DMS53 (cell line): Measurements from ENCODE around the gene TPRX1.
A peak's percentile ranks its signal among the peaks of the same experiment; 100 is the strongest.
"Not testable (repeated sequence)": the region's sequence is repeated elsewhere in the genome, so short reads cannot be mapped to it uniquely, and the experiment has no call there.

Experiments used
- DNase-seq: peaks from one replicate; lab custom pipeline; 2025; lab: John Stamatoyannopoulos, UW

TPRX1 gene

DNA sequence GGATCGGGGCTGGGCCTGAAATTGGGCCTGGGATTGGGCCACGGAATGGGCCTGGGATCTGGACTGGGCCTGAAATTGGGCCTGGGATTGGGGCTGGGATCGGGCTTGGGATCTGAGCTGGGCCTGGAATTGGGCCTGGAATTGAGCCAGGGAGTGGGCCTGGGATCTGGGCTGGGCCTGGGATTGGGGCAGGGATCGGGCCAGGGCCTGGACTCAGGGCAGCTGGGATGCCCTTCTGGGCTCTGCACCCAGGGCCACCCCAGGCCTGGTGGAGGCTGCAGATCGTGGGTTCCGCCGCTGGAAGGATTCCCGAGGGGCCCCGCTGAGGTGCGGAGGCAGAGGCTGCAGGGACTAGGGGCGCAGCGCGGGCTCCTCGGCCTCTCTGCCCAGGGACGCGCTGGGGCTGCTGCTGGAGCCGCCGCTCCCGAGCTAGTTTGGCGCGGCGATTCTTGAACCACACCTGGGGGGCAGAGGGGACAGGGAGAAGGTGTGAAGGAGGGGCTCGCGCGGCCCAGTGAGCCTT, 1.8 kb downstream of the TPRX1 start:
- no peak for DNase-seq

DNA sequence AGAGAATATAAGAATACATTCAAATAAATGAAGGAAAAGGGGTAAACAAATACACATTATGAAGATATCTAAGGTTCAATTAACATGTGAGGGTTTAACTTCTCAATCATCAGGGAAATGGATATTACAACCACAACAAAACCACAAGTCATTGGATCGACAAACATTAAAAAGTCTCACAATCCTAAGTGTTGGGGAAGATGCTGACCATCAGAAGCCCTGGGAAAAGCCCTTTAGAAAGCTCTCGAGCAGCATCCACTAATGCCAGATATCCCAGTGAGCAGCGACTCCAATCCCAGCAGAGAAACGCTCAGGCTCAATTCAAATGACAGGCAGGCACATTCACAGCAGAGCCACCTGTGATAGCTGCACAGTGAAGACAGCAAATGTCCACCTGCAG, 3.1 kb downstream of the TPRX1 start:
- no peak for DNase-seq

DNA sequence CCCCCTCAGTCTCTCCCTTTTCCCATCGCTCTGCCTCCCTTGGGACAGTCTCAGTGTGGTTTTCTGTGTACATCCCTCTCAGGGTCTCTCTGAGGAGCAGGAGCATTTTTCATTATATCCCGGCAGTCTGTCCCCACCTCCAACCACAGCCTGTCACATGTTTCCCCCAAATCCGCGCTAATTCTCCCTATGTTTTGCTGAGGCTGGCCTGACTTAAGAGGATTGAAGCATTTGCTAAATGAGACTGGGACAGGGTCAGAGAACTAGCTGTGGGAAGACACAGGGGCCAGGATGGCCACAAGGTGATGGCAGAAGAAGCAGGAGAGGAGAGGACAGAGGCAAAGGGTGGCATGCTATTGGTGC, 5.5 kb downstream of the TPRX1 start:
- no peak for DNase-seq

DNA sequence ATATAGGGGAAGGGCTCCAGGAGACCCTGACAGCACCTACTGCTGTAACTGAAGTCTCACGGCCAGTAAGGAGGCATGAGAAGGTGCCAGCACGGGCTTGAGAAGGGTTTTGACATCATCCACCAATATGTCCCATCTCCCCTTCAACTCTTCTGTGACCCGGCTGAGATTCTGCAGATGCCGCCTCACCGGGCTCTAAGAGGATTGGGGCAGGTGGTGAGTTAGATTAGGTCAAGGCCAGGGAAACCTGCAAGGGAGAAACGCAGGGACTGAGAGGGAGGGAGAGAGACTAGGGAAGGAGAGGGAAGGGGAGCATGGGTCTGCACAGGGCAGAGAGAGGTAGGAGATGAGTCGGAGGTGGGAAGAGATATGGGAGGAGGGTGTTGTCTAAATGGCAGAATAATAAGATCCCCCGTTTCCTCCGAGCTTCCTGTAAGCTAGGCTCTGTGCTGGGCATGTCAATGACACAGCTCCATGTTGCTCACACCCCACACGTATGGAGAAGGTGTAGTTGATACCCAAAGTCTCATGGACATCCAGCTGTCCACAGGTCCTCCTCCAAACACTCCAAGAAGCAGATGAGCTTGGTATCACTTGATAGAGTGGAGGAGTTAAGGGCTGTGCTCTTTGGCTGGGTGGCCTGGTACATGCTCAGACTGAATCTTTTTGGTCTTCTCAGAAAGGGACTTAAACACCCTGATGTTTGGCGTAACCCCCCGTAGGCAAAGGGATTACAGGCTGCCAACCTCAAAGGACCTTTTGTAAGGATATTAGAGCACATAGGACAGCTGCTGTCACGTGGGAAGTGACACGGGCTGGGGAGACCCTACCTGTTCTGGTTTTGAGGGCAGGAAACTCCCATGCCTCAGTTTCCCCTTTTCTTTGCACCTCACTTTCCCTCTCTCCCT, 6.1 kb downstream of the TPRX1 start:
- no peak for DNase-seq

DNA sequence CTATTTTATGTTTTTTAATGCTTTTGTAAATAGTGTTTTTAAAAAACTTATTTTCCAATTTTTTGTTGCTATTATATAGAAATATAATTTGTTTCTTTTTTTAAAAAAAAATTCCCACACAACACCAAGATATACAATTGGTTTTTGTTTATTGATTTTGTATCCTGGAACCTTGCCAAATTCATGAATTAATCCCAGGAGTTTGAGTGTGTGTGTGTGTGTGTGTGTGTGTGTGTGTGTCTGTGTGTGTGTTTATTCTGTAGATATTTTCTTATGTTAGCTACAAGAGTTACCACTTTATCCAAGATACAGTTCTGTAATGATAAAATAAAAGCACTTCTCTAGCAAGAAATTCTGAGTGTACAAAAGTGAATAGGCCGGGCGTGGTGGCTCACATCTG, 7.6 kb downstream of the TPRX1 start:
- no peak for DNase-seq

DNA sequence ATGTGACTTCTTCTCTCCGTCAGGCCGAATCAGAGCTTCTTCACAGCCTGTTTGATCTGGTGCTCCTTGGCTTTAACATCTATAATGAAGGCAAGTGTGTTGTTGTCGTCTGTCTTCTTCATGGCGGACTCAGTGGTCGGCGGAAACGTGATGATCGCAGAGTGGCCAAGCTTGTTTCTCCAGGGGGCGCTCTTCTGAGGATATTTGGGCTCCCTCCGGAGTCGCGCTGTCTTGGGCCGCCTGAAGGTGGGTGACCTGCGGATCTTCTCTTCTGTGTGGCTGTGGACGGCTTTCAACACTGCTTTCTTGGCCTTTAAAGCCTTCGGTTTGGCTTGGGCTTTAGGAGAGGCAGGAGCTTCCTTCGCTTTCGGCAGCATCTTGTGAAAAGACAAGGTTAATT, 9.8 kb downstream of the TPRX1 start:
- no peak for DNase-seq

DNA sequence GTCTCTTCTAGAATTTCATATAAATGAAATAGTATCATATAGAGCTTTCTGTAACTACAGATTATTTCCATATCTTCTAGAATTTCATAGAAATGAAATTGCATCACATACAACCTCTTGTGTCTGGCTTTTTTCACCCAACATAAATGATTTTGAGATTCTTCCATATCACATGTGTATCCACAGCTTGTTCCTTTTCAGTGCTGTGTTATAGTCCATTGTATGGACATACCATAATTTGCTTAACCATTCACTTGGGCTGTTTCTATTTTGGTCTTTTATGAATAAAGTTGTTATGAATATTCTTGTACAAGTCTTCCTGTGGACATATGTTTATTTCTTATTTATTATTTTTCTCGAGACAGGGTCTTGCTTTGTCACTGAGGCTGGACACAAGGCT, 11.7 kb downstream of the TPRX1 start:
- no peak for DNase-seq

DNA sequence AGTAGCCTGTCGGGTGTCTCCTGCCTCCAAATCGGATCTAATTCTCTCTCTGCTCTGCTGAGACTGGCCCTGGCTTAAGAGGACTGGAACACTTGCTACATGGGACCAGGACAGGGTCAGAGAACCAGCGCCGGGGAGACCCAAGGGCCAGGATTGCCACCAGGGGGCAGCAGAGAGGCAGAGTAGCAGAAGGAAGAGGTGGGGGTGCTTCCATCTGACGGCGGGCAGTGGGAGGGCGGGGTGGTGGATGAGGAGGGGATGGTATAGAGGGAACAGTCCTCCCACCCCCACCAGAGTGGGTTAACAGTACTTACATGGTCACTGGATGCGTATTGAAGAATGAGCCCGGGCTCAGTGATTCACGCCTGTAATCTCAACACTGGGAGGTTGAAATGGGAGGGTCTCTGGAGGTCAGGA, 13.9 kb downstream of the TPRX1 start:
- DNase-seq = peak; percentile 76

DNA sequence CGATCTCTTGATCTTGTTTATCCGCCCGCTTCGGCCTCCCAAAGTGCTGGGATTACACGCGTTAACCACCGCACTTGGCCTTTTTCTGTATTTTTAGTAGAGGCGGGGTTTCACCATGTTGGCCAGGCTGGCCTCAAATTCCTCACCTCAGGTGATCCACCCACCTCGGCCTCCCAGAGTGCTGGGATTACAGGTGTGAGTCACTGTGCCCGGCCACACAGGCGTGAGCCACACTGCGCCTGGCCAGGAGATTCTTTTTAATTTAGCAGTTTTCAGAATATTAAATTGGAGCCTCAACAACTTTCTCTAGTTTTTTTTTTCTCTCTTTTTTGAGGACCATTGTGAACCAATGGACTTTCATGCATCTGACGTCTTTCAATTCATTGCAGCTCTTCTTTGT, 14.5 kb downstream of the TPRX1 start:
- not testable (repeated sequence) for DNase-seq

DNA sequence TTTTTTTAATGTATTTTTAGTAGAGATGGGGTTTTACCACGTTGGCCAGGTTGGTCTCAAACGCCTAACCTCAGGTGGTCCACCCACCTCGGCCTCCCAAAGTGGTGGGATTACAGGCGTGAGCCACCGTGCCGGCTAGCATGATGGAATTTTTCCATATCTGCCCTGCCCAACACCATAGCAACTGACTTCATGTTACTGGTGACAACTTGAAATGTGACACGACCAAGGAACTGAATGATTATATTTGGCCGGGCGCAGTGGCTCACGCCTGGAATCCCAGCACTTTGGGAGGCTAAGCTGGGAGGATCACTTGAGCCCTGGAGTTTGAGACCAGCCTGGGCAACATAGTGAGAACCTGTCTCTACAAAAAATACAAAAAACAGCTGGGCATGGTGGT, 17.0 kb downstream of the TPRX1 start:
- DNase-seq = not testable (repeated sequence)

DNA sequence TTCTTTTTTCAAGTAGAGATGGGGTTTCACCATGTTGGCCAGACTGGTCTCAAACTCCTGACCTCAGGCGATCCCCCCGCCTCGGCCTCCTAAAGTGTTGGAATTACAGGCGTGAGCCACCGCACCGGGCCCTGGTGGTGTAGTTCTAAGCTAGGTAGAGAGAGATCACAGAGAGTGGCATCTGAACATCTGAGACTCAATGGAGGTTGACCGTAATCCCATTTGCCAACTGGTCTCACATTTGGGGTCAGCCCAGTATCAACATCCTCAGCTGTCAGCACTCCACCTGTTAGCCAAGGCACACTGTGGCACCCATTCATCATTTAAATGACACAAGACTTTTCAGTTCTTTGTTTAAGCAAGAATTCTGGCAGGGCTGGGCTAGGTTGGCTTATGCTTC, 17.8 kb downstream of the TPRX1 start:
- DNase-seq = no peak

DNA sequence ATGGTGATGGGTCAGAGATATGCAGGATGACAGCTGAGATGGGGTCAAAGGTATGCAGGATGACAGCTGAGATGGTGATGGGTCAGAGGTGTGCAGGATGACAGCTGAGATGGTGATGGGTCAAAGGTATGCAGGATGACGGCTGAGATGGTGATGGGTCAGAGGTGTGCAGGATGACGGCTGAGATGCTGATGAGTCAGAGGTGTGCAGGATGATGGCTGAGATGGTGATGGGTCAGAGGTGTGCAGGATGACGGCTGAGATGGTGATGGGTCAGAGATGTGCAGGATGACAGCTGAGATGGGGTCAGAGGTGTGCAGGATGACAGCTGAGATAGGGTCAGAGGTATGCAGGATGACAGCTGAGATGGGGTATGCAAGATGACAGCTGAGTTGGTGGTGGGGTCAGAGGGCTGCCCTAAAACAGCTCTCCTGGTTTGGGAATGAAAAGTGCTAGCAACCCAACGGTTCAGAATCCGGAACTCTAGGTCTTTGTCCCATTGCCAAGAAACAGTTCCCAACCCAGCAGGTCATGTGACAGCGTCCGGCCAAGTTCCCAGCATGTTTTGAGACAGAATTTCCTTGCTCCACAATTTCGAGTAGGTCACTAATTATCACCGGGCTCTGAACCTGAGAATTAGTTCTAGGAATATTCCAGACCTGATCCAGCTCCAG, 22.6 kb downstream of the TPRX1 start:
- DNase-seq = no peak

DNA sequence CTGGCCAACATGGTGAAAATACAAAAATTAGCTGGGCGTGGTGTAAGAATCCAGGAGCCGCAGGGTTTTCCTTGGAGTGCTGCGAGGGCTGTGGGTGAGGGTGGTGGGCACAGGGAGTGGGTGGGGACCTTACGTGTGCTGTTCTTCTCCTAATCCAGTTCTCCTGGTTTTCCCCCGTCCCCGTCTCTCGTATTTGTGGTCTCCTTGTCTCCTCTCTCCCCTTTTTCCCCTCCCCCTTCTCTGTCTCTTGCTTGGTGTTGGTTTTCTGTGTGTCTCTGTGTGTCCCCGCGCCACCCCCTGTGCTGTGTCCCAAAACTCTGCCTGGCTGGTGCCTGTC, 24.2 kb downstream of the TPRX1 start:
- DNase-seq = no peak

DNA sequence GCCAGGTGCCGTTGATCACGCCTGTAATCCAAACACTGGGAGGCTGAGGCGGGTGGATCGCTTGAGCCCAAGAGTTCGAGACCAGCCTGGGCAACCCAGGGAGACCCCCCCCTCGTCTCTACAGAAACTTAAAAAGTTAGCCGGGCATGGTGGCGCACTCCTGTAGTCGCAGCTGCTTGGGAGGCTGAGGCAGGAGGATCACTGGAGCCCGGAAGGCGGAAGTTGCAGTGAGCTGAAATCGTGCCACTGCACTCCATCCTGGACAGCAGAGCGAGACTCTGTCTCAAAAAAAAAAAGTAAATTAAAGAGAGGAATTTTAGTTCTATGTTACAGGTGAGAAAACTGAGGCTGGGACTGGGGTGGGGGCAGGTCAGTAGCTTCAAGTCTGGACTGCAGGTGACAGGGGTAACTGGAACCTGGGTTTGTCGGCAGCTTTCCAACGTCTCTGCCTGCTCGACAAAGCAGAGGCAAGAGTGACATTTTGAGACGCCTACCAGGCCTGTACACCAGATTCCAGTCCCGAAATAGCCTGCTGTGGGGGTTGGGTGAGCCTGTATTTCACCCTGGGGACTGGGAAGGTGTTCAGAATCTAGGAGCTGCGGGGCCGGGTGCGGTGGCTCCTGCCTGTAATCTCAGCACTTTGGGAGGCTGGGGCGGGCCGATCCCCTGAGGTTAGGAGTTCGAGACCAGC, 24.7 kb downstream of the TPRX1 start:
- no peak for DNase-seq

DNA sequence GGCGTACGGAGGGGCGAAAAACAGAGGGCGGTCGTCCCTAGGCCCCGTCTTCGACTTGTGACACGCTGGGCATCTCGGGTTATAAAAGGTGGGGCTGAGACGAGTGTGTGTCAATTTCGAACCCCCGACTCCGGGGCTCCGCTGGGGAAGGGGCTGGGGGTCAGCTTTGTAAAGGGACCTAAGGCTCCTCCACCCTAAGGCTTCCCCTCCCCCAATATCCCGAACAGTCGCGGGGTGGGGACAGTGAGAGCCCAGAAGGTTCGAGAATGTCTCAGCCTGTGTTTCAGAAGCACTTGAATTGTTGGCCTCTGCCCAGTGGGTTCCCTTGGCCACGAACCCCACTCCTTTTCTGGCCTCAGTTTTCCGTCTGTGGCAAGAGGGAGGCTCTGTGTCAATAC, 25.4 kb downstream of the TPRX1 start:
- DNase-seq = peak; percentile 48

DNA sequence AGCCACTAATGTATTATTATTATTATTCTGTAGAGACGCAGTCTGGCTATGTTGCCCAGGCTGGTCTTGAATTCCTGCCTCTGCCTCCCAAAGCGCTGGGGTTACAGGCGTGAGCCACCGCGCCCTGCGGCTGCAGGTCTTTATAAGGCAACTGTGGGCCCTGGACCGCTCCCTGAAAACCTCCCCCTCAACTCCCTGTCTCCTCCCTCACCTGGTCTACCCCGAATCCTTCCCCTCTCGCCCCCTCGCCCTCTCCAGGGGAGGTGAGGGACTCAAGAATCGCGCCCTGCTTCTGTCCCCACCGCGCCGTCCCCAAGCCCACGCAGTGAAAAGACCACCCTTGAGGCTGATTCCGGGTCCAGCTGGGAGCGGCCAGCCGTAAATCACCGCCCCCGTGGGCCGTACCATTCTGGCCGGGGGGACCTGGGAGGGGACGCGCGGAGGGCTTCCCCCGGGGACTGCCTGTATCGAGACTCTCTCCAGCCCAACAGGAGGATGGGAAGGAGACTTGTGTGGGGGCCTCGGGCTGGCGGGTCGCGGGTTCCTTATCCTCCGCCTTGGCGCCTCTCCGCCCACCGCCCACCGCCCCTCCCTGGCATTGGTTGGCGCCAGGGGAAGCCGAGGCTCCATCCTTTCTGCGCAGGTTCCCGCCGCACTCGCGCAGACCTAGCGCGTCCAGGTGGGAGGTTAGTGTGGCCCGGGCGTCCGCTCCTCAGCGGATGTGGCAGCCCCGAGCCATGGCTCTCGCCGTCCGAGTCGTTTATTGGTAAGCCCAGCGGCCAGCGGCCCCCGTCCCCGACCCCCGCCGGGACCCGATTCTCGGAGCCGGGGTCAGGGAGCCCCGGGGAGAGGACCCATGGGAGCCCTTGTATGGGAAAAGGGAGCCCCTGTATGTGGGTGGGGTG, 26.1 kb downstream of the TPRX1 start, which contains the start of gene SELENOW:
TSS of gene SELENOW (plus strand) at position 655 of the 905 bp plus-strand sequence. CDS start at position 738, 83 bp downstream.
- peak; percentile 94 for DNase-seq

DNA sequence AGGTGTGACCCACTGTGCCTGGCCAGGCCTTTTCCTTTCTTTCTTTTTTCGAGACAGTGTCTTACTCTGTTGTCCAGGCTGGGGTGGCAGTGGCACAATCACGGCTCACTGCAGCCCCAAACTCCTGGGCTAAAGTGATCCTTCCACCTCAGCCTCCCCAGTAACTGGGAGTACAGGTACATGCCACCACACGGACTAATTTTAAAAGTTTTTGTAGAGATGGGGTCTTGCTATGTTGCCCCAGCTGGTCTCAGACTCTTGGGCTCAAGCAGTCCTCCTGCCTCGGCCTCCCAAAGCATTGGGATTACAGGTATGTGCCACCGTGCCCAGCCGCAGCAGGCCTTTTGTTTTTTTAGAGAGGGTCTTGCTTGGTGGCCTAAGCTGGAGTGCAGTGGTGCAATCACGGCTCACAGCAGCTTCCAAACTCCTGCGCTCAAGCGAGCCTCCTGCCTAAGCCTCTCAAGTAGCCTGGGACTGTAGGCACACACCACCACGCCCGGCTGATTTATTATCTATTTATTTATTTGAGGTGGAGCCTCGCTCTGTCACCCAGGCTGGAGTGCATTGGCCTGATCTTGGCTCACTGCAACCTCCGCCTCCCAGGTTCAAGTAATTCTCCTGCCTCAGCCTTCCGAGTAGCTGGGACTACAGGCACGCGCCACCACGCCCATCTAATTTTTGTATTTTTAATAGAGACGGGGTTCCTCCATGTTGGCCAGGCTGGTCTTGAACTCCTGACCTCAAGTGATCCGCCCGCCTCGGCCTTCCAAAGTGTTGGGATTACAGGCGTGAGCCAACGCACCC, 26.9 kb downstream of the TPRX1 start:
- DNase-seq = not testable (repeated sequence)

DNA sequence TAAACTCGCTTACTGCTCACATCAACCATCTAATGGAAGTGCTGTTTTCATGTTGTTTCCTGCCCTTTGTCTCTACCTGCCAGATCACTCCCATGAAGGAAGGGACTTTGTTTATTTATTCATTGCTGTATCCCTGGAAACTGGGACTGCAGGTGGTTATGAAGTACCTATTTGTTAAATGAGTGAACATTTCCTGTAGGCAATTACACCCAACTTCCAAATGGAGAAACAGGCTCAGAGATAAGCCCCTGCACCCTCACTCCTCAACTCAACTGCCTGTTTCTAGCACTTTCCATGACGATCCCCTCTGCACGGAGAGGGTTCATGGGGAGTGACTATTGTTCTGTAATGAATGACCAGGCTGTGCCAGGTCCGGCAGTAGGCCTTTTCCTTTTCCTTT, 27.8 kb downstream of the TPRX1 start:
- DNase-seq = peak; percentile 99

DNA sequence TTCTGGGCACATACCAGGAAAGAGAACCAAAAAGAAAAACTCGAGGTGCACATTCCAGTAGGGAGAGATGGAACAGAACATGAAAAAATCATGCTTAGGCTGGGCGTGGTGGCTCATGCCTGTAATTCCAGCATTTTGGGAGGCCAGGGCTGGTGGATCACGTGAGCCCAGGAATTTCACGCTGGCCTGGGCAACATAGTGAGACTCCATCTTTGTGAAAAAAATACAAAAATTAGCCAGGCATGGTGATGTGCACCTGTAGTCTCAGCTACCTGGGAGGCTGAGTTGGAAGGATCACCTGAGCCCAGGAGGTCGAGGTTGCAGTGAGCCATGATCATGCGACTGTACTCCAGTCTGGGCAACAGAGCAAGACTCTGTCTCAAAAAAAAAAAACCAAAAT, 33.1 kb downstream of the TPRX1 start:
- not testable (repeated sequence) for DNase-seq

DNA sequence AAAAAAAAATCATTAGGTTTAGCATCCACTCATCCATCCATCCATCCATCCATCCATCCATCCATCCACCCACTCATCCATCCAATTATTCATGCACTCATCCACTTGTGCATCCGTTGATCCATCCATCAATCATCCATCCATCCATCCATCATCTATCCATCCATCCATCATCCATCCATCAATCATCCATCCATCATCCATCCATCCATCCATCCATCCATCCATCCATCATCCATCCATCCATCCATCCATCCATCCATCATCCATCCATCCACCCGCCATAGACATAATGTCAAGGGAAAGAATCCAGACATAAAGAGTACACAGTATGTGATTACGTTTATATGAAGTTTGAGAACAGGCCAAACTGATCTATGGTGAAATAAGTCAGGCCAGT, 34.8 kb downstream of the TPRX1 start:
- no peak for DNase-seq

DNA sequence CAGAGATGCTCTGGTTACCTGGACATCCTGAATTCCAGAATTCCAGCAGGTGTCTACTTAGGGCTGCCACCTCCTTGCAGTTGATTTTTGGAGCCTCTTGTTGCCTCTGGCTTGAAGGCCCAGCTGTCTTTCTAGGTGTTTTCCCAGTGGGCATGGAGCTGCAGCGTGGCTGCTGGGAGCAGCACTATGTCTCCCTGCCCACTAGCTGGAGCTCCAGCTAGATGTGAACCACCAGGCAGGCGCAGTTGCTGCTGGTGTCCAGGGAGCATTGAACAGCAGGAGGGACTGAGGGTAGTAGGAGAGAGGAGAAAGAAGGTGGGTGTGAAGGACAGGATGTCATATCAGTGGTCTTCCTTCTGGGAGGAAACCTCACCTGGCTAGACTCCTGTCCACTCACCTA, 35.7 kb downstream of the TPRX1 start:
- peak; percentile 32 for DNase-seq
